GM18951 (cell line): ENCODE measurements around the gene ANKRD13A.
"Not testable (repeated sequence)": the region's sequence is repeated elsewhere in the genome, so short reads cannot be mapped to it uniquely, and the experiment has no call there.

Experiments used
- POLR2A ChIP-seq: IDR thresholded peaks from 4 replicates; pipeline ENCODE4 v1.6.1; 2011; ENCODE audit warnings: mild to moderate bottlenecking; ENCODE audit not compliant: insufficient read length, insufficient read depth; ENCODE audit errors: extremely low read depth
- in situ Hi-C: fragments of 300-500 bp; cut with MboI; formaldehyde crosslinking; loops from one replicate; pipeline ENCODE4 v1.12.0; 2022; ENCODE audit warnings: low sequenced_read_pairs, mixed read lengths, inconsistent platforms; ENCODE audit not compliant: unreplicated experiment

The ANKRD13A gene

GRCh38 chr12:110050927-110051326 is 51.7 kb downstream of the ANKRD13A start:
- in situ Hi-C loops = no loop called here
- no peak for TF ChIP-seq POLR2A

DNA sequence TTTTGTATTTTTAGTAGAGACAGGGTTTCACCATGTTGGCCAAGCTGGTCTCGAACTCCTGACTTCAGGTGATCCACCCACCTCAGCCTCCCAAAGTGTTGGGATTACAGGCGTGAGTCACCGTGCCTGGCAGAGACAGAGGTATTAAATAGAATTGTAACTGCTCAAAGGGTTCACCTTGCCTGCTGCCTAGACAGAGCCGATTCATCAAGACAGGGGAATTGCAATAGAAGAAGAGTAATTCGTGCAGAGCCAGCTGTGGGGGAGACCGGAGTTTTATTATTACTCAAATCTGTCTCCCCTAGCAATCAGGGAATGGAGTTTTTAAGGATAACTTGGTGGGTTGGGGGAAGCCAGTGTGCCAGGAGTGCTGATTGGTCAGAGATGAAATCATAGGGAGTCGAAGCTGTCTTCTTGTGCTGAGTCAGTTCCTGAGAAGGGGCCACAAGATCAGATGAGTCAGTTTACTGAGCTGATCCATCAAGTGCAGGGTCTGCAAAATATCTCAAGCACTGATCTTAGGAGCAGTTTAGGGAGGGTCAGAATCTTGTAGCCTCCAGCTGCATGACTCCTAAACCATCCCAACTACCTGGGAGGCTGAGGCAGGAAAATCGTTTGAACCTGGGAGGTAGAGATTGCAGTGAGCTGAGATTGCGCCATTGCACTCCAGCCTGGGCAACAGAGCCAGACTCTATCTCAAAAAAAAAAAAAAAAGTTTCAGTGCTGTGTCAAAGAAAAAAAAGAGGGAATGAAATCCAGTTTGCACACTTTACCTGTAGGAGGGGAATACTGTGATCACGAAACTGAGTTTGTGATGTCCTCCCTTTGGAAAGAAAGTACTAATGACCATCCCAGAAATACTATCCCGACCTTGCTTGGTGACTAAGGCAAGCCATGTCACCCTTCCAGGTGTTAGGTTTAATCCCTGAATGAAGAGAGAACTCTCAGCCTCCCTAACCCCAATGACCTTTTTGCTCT is 56.4 kb downstream of the ANKRD13A start:
- in situ Hi-C loops = not testable (repeated sequence)

DNA sequence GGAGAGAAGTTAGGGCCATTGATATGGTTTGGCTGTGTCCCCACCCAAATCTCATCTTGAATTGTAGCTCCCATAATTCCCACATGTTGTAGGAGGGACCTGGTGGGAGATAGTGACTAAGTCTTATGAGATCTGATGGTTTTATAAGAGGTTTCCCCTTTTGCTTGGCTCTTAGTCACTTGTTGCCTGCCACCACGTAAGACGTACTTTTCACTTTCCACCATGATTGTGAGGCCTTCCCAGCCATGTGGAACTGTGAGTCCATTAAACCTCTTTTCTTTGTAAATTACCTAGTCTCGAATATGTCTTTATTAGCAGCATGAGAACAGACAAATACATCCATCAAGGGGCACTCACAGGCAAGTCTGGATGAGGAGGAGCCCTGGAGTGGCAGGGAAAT is 57.4 kb downstream of the ANKRD13A start:
- in situ Hi-C loops = not testable (repeated sequence)

- no peak for TF ChIP-seq POLR2A
- in situ Hi-C loops = no loop called here
Observed at GRCh38 chr12:110058875-110059615, 59.8 kb downstream of the ANKRD13A start.

GRCh38 chr12:110059651-110060000 is 60.4 kb downstream of the ANKRD13A start:
- in situ Hi-C loops = no loop called here
- TF ChIP-seq POLR2A = no peak

- in situ Hi-C loops = no loop called here
- TF ChIP-seq POLR2A = no peak
Observed at GRCh38 chr12:110062241-110062640, 63.0 kb downstream of the ANKRD13A start.

- TF ChIP-seq POLR2A = no peak
- in situ Hi-C loops = no loop called here
Observed at GRCh38 chr12:110065540-110065939, 66.3 kb downstream of the ANKRD13A start.

GRCh38 chr12:110067531-110067930 is 68.3 kb downstream of the ANKRD13A start:
- in situ Hi-C loops = no loop called here
- no peak for TF ChIP-seq POLR2A

DNA sequence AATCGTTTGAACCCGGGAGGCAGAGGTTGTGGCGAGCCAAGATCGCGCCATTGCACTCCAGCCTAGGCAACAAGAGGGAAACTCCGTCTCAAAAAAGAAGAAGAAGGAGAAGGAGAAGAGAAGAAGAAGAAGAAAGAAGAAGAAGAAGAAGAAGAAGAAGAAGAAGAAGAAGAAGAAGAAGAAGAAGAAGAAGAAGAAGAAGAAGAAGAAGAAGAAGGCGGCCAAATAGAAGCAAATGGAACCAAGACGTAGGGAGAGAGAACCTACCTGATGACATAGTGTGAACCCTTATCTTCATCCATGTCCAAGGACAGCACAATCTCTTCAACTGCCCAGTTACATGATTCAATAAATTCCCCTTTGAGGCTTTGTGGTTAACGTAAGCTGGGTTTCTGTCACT is 68.9 kb downstream of the ANKRD13A start:
- in situ Hi-C loops = not testable (repeated sequence)

GRCh38 chr12:110068654-110069053 is 69.4 kb downstream of the ANKRD13A start:
- no peak for TF ChIP-seq POLR2A
- in situ Hi-C loops = no loop called here

DNA sequence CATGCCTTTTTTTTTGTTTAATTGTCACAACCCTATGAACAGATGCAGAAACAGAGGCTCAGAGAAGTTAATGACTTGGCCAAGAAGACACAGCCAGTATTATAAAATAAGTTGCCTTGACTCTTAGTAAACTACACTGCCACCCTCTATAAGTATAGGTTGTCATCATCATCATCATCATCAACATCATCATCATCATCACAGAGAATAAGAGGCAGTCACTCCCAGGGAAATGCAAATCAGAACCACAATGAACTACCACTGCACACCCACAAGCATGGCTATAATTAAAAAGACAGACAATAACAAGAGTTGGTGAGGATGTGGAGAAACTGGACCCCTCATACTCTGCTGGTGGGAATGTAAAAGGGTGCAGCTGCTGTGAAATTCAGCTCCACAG is 72.3 kb downstream of the ANKRD13A start:
- no peak for TF ChIP-seq POLR2A
- in situ Hi-C loops = no loop called here

GRCh38 chr12:110071967-110072366 is 72.7 kb downstream of the ANKRD13A start:
- in situ Hi-C loops = no loop called here

GRCh38 chr12:110072636-110073035 is 73.4 kb downstream of the ANKRD13A start:
- in situ Hi-C loops = not testable (repeated sequence)

More at GRCh38 chr12:110071967-110072366, 72.7 kb downstream of the ANKRD13A start:
- TF ChIP-seq POLR2A = no peak

DNA sequence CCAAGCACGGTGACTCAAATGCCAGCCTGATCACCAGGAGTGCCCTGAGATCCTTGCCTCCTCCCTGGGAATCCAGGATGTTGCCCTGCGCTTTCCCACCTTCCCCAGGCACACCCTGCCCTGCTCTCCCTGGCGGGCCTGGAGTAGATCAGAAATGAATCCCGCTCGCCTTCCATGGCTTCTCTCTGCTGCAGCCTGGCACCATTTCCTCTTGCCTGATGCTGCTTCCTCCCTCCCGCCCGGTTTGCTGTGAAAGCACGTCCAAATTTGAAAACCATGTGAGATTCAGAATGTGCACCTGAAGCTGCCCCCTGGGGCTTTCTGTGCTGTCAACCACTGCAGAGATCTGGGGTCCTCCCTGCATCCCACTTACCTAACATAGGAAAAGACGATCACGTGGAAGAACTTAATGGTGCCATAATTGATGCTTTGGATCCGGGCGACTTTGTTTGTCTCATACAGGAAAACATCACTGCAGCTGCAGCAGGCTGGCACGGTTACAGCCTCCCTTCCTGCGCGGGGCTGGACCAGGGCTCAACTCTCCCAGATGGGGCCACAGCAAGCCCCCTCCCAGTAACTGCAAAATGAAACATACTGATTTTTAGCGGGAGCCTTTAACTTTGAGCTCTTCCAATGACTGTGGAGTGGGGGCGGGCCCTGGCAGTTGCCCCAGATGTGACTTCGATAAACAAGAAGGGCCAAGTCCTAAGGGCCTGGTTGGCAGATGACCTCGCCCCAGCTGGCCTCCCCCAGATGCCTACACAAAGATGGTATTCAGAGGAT is 74.0 kb downstream of the ANKRD13A start:
- no peak for TF ChIP-seq POLR2A
- in situ Hi-C loops = no loop called here

DNA sequence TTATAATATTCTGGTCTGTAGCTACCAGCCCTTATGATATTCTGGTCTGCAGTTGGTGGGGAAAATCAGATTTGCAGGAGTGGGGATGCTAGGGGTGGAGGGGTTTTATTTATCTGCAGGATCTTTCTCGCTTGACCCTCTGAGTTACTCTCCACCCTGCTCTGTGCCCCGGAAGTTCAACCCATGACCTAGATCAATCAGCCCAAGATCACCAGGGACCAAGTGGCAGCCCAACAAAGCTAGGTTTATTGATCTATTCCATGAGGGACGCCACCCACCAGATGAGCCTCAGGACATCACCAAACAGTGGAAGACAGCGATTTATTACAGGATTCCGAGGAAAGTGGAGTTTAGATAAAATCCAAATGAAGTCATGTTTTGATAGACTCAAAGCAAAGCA is 74.9 kb downstream of the ANKRD13A start:
- in situ Hi-C loops = no loop called here
- no peak for TF ChIP-seq POLR2A
